ENCODE measurements around the gene ATP6V0C.

ATP6V0C gene

GRCh38 chr16:2513405-2514332, at the start of gene ATP6V0C:
ATP6V0C (plus strand) TSS chr16:2513952; CDS start chr16:2514104, 152 bp downstream.
- DNase-seq (ENCODE audit: low read depth in 4 of 4, low spot score in 1 of 4), result peak; percentile 75 to 88 (median 83)

GRCh38 chr16:2464333-2464732, 49.4 kb upstream of the ATP6V0C start:
- DNase-seq (ENCODE audit: low read depth in 4 of 4, low spot score in 1 of 4), result no peak

GRCh38 chr16:2465653-2466415, 47.9 kb upstream of the ATP6V0C start:
- no peak for DNase-seq (ENCODE audit: low read depth in 4 of 4, low spot score in 1 of 4)

- no peak for DNase-seq (ENCODE audit: low read depth in 4 of 4, low spot score in 1 of 4)
These were observed 46.9 kb upstream of the ATP6V0C start for GRCh38 chr16:2466667-2467527.

GRCh38 chr16:2467528-2468232, 46.1 kb upstream of the ATP6V0C start:
- DNase-seq (ENCODE audit: low read depth in 4 of 4, low spot score in 1 of 4), result no peak

- no peak for DNase-seq (ENCODE audit: low read depth in 4 of 4, low spot score in 1 of 4)
These were observed 45.5 kb upstream of the ATP6V0C start for GRCh38 chr16:2468233-2468724.

GRCh38 chr16:2468725-2469398, 44.9 kb upstream of the ATP6V0C start:
- DNase-seq (ENCODE audit: low read depth in 4 of 4, low spot score in 1 of 4), result no peak

GRCh38 chr16:2469399-2470233, 44.1 kb upstream of the ATP6V0C start:
- DNase-seq (ENCODE audit: low read depth in 4 of 4, low spot score in 1 of 4), result no peak

- no peak for DNase-seq (ENCODE audit: low read depth in 4 of 4, low spot score in 1 of 4)
These were observed 43.5 kb upstream of the ATP6V0C start for GRCh38 chr16:2470234-2470601.

GRCh38 chr16:2470603-2471015, 43.1 kb upstream of the ATP6V0C start:
- no peak for DNase-seq (ENCODE audit: low read depth in 4 of 4, low spot score in 1 of 4)

- no peak for DNase-seq (ENCODE audit: low read depth in 4 of 4, low spot score in 1 of 4)
These were observed 42.6 kb upstream of the ATP6V0C start, which contains the start of gene NTN3 for GRCh38 chr16:2471016-2471652. NTN3 (plus strand) TSS chr16:2471297; CDS start chr16:2471702, 405 bp downstream.

- DNase-seq (ENCODE audit: low read depth in 4 of 4, low spot score in 1 of 4), result no peak
These were observed 41.9 kb upstream of the ATP6V0C start for GRCh38 chr16:2471653-2472487.

- no peak for DNase-seq (ENCODE audit: low read depth in 4 of 4, low spot score in 1 of 4)
These were observed 41.3 kb upstream of the ATP6V0C start for GRCh38 chr16:2472488-2472864.

- no peak for DNase-seq (ENCODE audit: low read depth in 4 of 4, low spot score in 1 of 4)
These were observed 40.8 kb upstream of the ATP6V0C start for GRCh38 chr16:2472885-2473445.

GRCh38 chr16:2473446-2473926, 40.3 kb upstream of the ATP6V0C start:
- no peak for DNase-seq (ENCODE audit: low read depth in 4 of 4, low spot score in 1 of 4)

- no peak for DNase-seq (ENCODE audit: low read depth in 4 of 4, low spot score in 1 of 4)
These were observed 39.5 kb upstream of the ATP6V0C start for GRCh38 chr16:2473999-2474876.
